H1 (cell line): ENCODE results near the gene ZNF777. TPM values are rescaled to one million over a fixed set of nuclear protein-coding genes. Genes with fewer than 3 reads are reported as not detected.

Experiments used
- BACH1 ChIP-seq: IDR thresholded peaks from 2 replicates; pipeline ENCODE4 v1.6.1; 2012; ENCODE audit warnings: low read length, improper control_type of control experiment
- MAFK ChIP-seq: IDR thresholded peaks from 2 replicates; pipeline ENCODE4 v1.6.1; 2012; ENCODE audit warnings: low read depth, mild to moderate bottlenecking, improper control_type of control experiment, low read length
- PHF8 ChIP-seq: fragments of 200-600 bp; sonication (generic); conservative IDR thresholded peaks from 2 replicates; pipeline ENCODE4 v1.7.1; 2012; ENCODE audit warnings: low read depth, mild to moderate bottlenecking, inconsistent platforms, low read length, moderate library complexity
- POU5F1 ChIP-seq: IDR thresholded peaks from 2 replicates; pipeline ENCODE4 v1.6.1; 2011; ENCODE audit warnings: low read depth, mild to moderate bottlenecking, low read length, moderate library complexity
- SRF ChIP-seq: IDR thresholded peaks from 2 replicates; pipeline ENCODE4 v1.6.1; 2011; ENCODE audit warnings: mild to moderate bottlenecking, low read depth, low read length, moderate library complexity
- polyA plus RNA-seq, 7 experiments: library from polyadenylated mRNA; depleted of rRNA in 3 of 7; stranded (reverse) in 5 of 7; unstranded in 2 of 7; fragments of >200 nt in 5 of 7; fragments of 200-250 nt in 2 of 7; gene quantifications; 1 replicate in 5 of 7; 2 replicates in 1 of 7; 4 replicates in 1 of 7; pipeline versions ENCODE4 v1.2.1 to v1.2.3, GENCODE V29; 2011 to 2013; ENCODE audit warnings: missing spikeins in 2 of 7, mixed read lengths in 2 of 7
- total RNA-seq: library from RNA; stranded (reverse); fragmentation: NEBNext Ultra II Directional; extraction: Animal tissue kit (Norgen Biotek cat#: 25700); gene quantifications from 2 replicates; pipeline ENCODE4 v1.2.1, GENCODE V29; 2021
- TF ChIP-seq, protein P1 (sequence below): IDR thresholded peaks from 2 replicates; pipeline ENCODE4 v1.6.1; 2011; ENCODE audit warnings: low read depth, mild to moderate bottlenecking, low read length; ENCODE audit not compliant: insufficient read depth

The ZNF777 gene
- total and polyA plus RNA-seq, 2 of the 8 experiments (the other 6 are each of a cell fraction or from before 2014, with no cell fraction given), result 8.0 to 10.1 TPM

DNA sequence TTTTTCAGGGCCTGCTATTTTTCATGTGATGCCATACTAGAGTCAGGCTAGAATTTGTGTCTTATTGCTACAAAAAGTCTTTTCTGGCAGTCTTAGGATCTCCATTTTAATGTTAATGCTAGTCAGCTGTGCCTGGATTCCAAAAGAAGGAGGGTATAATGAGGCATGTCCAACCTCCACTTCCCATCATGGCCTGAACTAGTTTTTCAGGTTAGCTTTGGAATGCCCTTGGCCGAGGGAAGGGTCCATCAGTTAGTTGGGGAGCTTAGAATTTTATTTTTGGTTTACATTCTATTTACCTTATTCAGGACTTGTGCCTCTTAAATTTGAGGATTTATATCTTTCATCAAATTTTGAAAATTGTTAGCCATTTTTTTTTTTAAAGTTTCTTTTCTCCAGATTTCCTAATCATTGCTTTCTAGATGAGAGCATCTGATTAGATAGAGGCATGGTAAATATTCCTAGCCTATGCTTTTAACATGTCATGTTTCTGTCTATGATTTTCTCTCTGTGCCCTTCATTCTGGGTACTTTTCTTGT is 6.5 kb upstream of the ZNF777 start (continued):
- TF ChIP-seq BACH1 (no peak), POU5F1 (no peak), MAFK (no peak), PHF8 (no peak), SRF (no peak)
- TF ChIP-seq, protein P1, sequence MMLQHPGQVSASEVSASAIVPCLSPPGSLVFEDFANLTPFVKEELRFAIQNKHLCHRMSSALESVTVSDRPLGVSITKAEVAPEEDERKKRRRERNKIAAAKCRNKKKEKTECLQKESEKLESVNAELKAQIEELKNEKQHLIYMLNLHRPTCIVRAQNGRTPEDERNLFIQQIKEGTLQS, result no peak
- TF ChIP-seq, all 59 proteins: peak for 0
